Measurements from ENCODE around the gene GNA15. TPM values are rescaled to one million over a fixed set of nuclear protein-coding genes. Genes with fewer than 3 reads are reported as not detected.

The GNA15 gene
- total RNA-seq, 1 experiment from 2014 or later: not detected

DNA sequence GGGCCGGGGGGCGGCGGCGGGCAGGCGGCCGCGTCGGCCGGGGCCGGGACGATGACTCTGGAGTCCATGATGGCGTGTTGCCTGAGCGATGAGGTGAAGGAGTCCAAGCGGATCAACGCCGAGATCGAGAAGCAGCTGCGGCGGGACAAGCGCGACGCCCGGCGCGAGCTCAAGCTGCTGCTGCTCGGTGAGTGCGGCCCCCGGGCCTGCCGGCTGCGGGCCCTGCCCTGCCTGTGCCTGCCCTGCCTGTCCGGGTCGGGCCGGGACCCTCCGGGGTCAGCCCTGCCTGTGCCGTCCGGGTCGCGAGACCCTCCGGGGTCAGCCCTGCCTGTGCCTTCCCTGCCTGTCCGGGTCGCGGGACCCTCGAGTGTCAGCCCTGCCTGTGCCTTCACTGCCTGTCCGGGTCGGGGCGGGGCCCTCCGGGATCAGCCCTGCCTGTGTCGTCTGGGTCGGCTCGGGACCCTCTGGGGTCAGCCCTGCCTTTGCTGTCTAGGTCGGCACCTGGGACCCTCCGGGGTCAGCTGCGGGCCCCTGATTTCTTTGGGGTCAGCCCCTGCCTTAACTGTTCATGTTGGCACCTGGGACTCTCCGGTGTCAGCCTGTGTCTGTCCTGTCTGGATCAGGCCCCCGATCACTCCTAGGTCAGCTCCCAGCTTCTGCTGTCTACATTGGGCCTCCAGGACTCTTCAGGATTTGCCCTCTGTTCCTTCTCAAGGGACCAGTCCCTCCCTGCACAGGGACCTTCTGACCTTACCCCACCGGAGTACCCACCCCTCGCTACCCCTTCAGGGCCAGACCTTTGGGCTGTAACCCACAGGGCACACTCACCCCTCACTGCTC, 41.0 kb upstream of the GNA15 start:
- Histone ChIP-seq H3K4me3 (ENCODE audit: low read depth, low read length) (peak overlapping the region; percentile 99), H3K4me1 (peaks cover 35% of the 10 kb centered on the region), H3K36me3 (ENCODE audit: control insufficient read depth, insufficient read depth, low read length) (no peaks in the 10 kb centered on the region), H3K9me3 (no peaks in the 10 kb centered on the region), H3K27me3 (replicated peaks; ENCODE audit: control insufficient read depth, insufficient read depth, low read length) (no peaks in the 10 kb centered on the region)
- Mint-ChIP-seq H3K4me3 (ENCODE audit: unreplicated experiment) (peak overlapping the region; percentile 87), H3K27me3 (ENCODE audit: insufficient read depth, unreplicated experiment) (no peaks in the 10 kb centered on the region), H3K36me3 (ENCODE audit: insufficient read depth, unreplicated experiment) (no peaks in the 10 kb centered on the region), H3K9me3 (ENCODE audit: unreplicated experiment) (no peaks in the 10 kb centered on the region), H3K27ac (ENCODE audit: unreplicated experiment) (peak overlapping the region; percentile 89), H3K4me1 (ENCODE audit: low read depth, unreplicated experiment) (no peaks in the 10 kb centered on the region)
- ChIA-PET POLR2A (interaction anchor here (1.4 kb wide), 1 partner anchor 144 kb away, joined by 3 read pairs; no protein-coding TSS in a partner anchor), CTCF (interaction anchor here (0.9 to 2.5 kb wide), 3 partner anchors 9 to 144 kb away, joined by 6 to 10 read pairs (median 7); no protein-coding TSS in a partner anchor)
- DNase-seq: no peak
- TF ChIP-seq, protein P1, sequence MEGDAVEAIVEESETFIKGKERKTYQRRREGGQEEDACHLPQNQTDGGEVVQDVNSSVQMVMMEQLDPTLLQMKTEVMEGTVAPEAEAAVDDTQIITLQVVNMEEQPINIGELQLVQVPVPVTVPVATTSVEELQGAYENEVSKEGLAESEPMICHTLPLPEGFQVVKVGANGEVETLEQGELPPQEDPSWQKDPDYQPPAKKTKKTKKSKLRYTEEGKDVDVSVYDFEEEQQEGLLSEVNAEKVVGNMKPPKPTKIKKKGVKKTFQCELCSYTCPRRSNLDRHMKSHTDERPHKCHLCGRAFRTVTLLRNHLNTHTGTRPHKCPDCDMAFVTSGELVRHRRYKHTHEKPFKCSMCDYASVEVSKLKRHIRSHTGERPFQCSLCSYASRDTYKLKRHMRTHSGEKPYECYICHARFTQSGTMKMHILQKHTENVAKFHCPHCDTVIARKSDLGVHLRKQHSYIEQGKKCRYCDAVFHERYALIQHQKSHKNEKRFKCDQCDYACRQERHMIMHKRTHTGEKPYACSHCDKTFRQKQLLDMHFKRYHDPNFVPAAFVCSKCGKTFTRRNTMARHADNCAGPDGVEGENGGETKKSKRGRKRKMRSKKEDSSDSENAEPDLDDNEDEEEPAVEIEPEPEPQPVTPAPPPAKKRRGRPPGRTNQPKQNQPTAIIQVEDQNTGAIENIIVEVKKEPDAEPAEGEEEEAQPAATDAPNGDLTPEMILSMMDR (IDR thresholded peaks at IDR 0.05; ENCODE audit: insufficient read depth in 1 of 2, low read depth in 1 of 2, low read length in 1 of 2, severe bottlenecking in 1 of 2, unreplicated experiment in 1 of 2): no peak
- intact Hi-C loops (cut with micrococcal nuclease; ENCODE audit: unreplicated experiment): no loop called here
- no TSS peak for BruUV-seq (replicated peaks)

DNA sequence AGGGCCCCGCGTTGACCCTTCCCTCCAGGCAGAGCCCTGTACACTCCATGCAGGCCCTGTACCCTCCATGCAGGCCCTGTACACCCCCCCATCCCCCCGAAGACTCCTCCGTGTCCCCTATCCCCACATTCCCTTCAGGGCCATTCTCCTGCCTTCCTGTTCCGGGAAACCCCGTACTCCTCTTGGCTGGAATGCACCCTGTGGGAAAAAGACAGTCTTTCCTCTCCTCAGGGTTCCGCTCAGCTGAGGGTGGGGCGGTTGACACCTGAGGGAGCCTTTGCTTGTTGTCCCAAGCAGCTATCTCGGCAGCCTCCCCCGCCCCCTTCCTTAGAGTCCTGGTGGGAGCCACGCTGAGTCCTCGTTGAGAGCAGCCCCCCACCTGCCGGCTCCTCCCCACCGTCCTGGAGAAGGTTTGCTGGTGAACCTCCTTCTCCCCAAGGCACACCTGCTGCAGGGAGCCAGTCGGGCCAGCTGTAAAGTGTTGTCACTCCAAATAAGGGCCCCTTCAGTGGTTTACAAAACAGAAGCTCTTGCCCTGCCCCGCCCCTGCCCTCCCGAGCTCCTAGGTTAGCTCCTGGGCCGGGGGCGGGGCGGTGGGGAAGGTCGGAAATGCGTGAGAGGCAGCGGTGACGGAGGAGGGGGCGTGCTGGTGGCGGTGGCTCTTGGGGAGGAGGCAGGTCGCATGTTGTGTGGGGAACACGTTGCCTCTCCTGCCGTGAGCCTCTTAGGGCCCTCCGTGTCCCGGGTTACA, 40.2 kb upstream of the GNA15 start:
- intact Hi-C loops (cut with micrococcal nuclease; ENCODE audit: unreplicated experiment): no loop called here
- Mint-ChIP-seq H3K4me1 (ENCODE audit: low read depth, unreplicated experiment) (no peaks in the 10 kb centered on the region), H3K27ac (ENCODE audit: unreplicated experiment) (peak overlapping the region; percentile 89), H3K27me3 (ENCODE audit: insufficient read depth, unreplicated experiment) (no peaks in the 10 kb centered on the region), H3K36me3 (ENCODE audit: insufficient read depth, unreplicated experiment) (no peaks in the 10 kb centered on the region), H3K4me3 (ENCODE audit: unreplicated experiment) (peak overlapping the region; percentile 87), H3K9me3 (ENCODE audit: unreplicated experiment) (no peaks in the 10 kb centered on the region)
- Histone ChIP-seq H3K27me3 (replicated peaks; ENCODE audit: control insufficient read depth, insufficient read depth, low read length) (no peaks in the 10 kb centered on the region), H3K4me3 (ENCODE audit: low read depth, low read length) (peak overlapping the region; percentile 99), H3K4me1 (peaks cover 31% of the 10 kb centered on the region), H3K9me3 (no peaks in the 10 kb centered on the region), H3K36me3 (ENCODE audit: control insufficient read depth, insufficient read depth, low read length) (no peaks in the 10 kb centered on the region)
- no TSS peak for BruUV-seq (replicated peaks)
- ChIA-PET POLR2A (interaction anchor here (0.6 to 0.7 kb wide), 6 partner anchors 11 to 1741 kb away, joined by 3 to 11 read pairs (median 4); a partner anchor contains a TSS), CTCF (interaction anchor here (0.5 to 2.5 kb wide), 9 partner anchors 8 to 1044 kb away, joined by 3 to 10 read pairs (median 3); partner anchors contain the start of gene ZNF57)
- peak; percentile 60 to 72 for DNase-seq
- TF ChIP-seq, protein P1 (IDR thresholded peaks at IDR 0.05; ENCODE audit: insufficient read depth in 1 of 2, low read depth in 1 of 2, low read length in 1 of 2, severe bottlenecking in 1 of 2, unreplicated experiment in 1 of 2): no peak

DNA sequence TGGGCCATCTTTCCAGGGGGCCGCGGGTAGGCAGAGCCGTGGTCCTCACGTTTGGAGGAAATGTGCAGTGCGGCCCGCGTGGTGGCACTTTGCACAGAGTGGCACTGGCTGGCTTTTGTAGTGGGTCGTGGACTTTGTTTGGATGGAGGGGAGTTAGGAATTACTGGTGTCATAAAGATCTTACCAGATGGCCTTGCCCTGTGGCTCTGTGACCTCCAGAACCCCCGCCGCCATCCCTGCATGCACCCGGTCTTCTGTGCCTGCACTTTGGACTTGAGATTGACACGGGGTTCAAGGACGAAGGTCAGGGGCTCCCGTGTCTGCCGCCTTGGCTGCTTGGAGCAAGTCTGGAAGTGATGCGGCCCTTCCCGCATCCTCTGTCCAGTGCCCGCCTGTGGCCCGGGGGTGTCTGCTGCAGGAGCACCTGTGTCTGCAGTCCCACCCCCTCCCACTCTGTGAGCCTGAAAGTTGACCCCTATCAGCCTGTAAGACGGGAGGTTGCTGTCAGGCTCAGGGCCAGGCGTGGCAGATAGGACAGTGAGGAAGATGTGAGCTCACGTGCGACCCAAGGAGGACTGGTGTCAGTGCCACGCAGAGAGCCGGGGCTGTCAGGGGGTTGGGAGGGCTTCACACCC, 39.4 kb upstream of the GNA15 start:
- peak in 1 of 2 experiments; percentile 47 for DNase-seq
- TF ChIP-seq, protein P1 (IDR thresholded peaks at IDR 0.05; ENCODE audit: insufficient read depth in 1 of 2, low read depth in 1 of 2, low read length in 1 of 2, severe bottlenecking in 1 of 2, unreplicated experiment in 1 of 2): no peak
- ChIA-PET CTCF (interaction anchor here (0.5 to 2.5 kb wide), 8 partner anchors 7 to 320 kb away, joined by 3 to 10 read pairs (median 4); partner anchors contain the start of gene ZNF57), POLR2A (no interaction called here)
- BruUV-seq (replicated peaks): TSS peak; percentile 56
- peak overlapping the region; percentile 87 for H3K4me3 Mint-ChIP-seq (ENCODE audit: unreplicated experiment)
- no peaks in the 10 kb centered on the region for H3K4me1 Mint-ChIP-seq (ENCODE audit: low read depth, unreplicated experiment)
- no peaks in the 10 kb centered on the region for H3K9me3 ChIP-seq
- no peaks in the 10 kb centered on the region for H3K9me3 Mint-ChIP-seq (ENCODE audit: unreplicated experiment)
- H3K27me3 ChIP-seq (replicated peaks; ENCODE audit: control insufficient read depth, insufficient read depth, low read length): no peaks in the 10 kb centered on the region
- intact Hi-C loops (cut with micrococcal nuclease; ENCODE audit: unreplicated experiment): no loop called here
- no peaks in the 10 kb centered on the region for H3K27me3 Mint-ChIP-seq (ENCODE audit: insufficient read depth, unreplicated experiment)
- no peaks in the 10 kb centered on the region for H3K36me3 Mint-ChIP-seq (ENCODE audit: insufficient read depth, unreplicated experiment)
- peak overlapping the region; percentile 89 for H3K27ac Mint-ChIP-seq (ENCODE audit: unreplicated experiment)
- H3K4me3 ChIP-seq (ENCODE audit: low read depth, low read length): peak overlapping the region; percentile 99
- H3K4me1 ChIP-seq: peaks cover 31% of the 10 kb centered on the region
- H3K36me3 ChIP-seq (ENCODE audit: control insufficient read depth, insufficient read depth, low read length): no peaks in the 10 kb centered on the region

Data from Caco-2 (cell line).